Erythroblast (primary cell): ENCODE data around the gene CDIP1.

ENCODE experiments used
- GATA1 ChIP-seq: IDR thresholded peaks from 2 replicates; pipeline ENCODE4 v1.6.1; 2011; ENCODE audit warnings: low read depth, mild to moderate bottlenecking, control low read depth, low read length, moderate library complexity
- POLR2A ChIP-seq: IDR thresholded peaks from 2 replicates; pipeline ENCODE4 v1.6.1; 2011; ENCODE audit warnings: mild to moderate bottlenecking, low read length

DNA sequence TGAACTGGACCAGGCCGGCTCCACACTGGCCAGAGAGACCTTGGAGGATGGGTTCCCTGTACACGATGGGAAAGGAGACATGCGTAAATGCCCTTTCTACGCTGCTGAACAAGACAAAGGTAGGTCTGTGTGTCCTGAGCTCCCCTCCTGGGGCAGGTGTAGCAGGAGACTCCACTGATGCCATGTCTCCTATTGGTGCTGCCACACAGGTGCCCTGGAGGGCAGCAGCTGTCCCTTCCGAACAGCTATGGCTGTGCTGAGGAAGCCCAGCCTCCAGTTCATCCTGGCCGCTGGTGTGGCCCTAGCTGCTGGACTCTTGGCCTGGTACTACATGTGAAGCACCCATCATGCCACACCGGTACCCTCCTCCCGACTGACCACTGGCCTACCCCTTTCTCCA is 29.2 kb downstream of the CDIP1 start:
- TF ChIP-seq POLR2A (no peak), GATA1 (no peak)
